Fibroblast of lung (primary cell): ENCODE measurements around the gene ZNF385D.

Experiments used
- EZH2 ChIP-seq: IDR thresholded peaks from 2 replicates; pipeline ENCODE4 v1.5.1; 2012; ENCODE audit warnings: low read length, control low read depth, mild to moderate bottlenecking; ENCODE audit errors: missing control alignments
- TF ChIP-seq, protein P1 (sequence below), 2 donors: IDR thresholded peaks in 1 of 2; conservative IDR thresholded peaks in 1 of 2; 1 replicate in 1 of 2; 2 replicates in 1 of 2; pipeline ENCODE4 v1.5.1; 2011 to 2012; ENCODE audit warnings: low read length in 2 of 2, control low read depth in 1 of 2, inconsistent platforms in 1 of 2, low read depth in 1 of 2, mild to moderate bottlenecking in 1 of 2

DNA sequence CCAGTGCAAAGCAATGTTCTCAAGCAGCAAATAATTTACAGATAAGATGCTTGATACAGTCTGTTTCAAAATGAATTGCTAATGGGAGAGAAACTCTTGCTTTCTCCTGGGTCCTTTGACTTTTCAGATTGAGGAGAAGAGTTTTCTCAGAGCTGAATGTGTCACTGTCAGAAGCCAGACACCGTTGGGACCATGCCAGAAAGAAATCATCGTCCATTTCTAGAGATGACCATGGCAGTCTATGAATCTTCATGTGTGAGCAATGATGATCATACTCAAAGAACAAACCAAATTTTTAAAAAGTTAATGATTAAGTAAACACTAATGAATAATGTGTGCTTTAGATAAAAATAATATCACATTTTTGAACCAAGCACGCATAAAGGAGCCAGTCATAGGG lies 77.6 kb downstream of the ZNF385D start:
- TF ChIP-seq, protein P1, sequence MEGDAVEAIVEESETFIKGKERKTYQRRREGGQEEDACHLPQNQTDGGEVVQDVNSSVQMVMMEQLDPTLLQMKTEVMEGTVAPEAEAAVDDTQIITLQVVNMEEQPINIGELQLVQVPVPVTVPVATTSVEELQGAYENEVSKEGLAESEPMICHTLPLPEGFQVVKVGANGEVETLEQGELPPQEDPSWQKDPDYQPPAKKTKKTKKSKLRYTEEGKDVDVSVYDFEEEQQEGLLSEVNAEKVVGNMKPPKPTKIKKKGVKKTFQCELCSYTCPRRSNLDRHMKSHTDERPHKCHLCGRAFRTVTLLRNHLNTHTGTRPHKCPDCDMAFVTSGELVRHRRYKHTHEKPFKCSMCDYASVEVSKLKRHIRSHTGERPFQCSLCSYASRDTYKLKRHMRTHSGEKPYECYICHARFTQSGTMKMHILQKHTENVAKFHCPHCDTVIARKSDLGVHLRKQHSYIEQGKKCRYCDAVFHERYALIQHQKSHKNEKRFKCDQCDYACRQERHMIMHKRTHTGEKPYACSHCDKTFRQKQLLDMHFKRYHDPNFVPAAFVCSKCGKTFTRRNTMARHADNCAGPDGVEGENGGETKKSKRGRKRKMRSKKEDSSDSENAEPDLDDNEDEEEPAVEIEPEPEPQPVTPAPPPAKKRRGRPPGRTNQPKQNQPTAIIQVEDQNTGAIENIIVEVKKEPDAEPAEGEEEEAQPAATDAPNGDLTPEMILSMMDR (conservative IDR thresholded peaks at IDR 0.05 in 1 of 2, IDR thresholded peaks at IDR 0.05 in 1 of 2; ENCODE audit: low read depth in 1 of 2, low read length in 2 of 2), result no peak
- TF ChIP-seq EZH2, result no peak
